HG02642 (cell line): Measurements from ENCODE around the gene IWS1.
"Not testable (repeated sequence)": the region's sequence is repeated elsewhere in the genome, so short reads cannot be mapped to it uniquely, and the experiment has no call there.

Experiments used
- ATAC-seq: cut with Tn5 transposase; IDR thresholded peaks from one replicate; pipeline ENCODE4 v1.9.1; 2021; ENCODE audit warnings: mild to moderate bottlenecking; ENCODE audit not compliant: unreplicated experiment, poor library complexity

The IWS1 gene

DNA sequence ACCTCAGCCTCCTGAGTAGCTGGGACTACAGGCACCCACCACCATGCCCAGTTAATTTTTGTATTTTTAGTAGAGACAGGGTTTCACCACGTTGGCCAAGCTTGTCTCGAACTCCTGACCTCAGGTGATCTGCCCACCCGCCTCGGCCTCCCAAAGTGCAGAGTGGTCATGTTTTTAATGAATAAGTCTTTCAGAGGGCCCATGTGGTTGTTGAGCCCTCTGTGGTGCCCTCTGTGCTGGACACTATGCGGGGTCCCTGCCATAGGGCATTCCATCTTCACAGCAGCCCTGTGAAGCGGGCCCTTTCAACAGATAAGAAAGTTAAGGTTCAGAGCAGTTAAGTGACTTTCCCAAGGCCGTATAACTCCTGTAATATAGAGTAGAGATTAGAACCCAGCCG lies 35.1 kb upstream of the IWS1 start:
- ATAC-seq, result no peak

- no peak for ATAC-seq
Observed at GRCh38 chr2:127560931-127561280, 34.6 kb upstream of the IWS1 start.

GRCh38 chr2:127560201-127560930 lies 34.1 kb upstream of the IWS1 start:
- ATAC-seq, result no peak

- ATAC-seq, result no peak
Observed at GRCh38 chr2:127559454-127559853, 33.2 kb upstream of the IWS1 start.

DNA sequence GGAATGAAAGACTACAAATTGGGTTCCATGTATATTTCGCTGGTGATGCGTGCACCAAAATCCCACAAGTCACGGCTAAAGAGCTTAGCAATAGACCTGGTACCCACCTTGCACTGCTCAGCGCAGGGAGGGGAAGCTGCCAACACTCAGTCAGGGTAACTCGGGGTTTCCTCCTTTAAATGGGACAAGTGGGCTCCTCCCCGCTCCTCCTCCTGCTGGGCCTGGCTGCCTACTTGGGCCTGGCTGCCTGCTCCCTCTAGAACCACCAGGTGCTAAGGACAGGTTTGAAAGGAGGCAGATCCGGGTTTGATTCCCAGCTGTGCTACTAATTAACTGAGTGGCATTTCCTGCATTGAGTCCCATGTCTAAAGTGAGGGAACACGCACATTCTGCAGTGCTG lies 32.6 kb upstream of the IWS1 start:
- ATAC-seq, result no peak

DNA sequence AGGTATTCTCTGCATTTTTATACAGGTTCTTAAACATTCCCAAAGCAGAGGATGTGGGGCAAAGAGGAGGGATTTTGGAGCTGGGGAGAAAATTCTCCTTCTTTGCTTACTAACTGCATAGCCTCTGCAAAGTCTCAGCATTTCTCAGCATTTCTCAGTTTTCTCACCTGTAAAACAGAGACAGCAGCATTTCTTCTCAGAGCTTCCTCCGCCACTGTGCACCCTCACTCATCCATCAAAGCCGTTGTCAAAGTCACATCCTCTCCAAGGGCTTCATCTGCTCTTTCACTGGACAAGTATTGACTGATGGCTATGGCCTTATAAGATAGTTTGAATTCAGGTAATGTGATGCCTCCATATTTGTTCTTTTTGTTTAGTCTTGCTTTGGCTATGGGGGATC lies 26.6 kb upstream of the IWS1 start:
- ATAC-seq, result no peak

DNA sequence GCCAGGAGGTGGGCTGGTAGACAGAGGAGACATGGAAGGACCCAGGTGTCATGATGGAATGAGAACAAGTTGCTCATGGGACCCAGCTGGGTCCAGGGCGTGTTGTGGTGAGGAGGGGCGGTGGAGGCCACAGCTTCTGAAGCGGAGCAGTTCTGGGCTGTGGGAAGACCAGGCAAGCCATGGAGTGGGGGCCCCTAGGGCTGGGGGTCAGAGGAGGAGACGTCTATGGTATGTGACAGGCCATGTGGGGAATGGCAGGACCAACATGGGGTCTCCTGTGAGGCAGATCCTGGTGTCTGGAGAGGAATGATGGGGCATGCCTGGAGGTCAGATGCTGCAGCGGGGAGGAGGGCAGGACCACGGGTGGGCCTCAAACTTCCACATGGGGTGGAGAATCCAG lies 26.0 kb upstream of the IWS1 start:
- no peak for ATAC-seq

- no peak for ATAC-seq
Observed at GRCh38 chr2:127551221-127551930, 25.1 kb upstream of the IWS1 start.

DNA sequence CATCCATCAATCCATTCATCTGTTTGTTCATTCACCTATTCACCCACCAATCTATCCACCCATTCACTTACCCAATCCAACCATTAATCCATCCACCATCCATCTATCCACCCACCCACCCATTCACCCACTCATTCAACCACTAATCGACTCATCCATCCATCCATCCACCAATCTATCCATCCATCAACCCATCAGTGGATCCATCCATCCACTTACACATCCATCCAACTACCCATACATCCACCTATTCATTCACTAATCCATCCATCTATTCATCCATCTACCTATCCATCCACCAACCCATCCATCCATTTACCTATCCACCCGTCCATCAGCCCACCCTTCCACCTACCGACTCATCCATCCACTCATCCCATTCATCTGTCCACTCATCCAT lies 20.5 kb upstream of the IWS1 start:
- ATAC-seq, result no peak

DNA sequence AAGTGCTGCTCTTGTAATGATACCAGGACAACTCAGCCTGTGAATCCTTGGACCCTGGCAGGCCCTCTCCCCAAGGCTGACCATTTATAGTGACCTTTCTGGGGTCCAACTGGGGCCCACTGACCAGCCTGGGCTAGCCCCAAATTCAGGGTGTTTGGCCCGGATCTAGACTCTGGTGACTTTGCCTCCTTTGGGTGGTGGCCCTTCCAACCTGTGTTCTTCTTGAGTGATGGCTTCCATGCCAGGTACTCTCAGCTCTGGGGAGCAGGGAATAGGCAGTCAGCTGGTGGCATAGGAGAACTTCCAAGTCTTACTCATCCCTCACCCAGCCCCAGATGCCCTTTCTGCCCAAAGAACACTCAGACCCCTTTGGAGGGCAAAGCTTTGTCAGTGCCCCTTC lies 19.5 kb upstream of the IWS1 start:
- ATAC-seq, result no peak

DNA sequence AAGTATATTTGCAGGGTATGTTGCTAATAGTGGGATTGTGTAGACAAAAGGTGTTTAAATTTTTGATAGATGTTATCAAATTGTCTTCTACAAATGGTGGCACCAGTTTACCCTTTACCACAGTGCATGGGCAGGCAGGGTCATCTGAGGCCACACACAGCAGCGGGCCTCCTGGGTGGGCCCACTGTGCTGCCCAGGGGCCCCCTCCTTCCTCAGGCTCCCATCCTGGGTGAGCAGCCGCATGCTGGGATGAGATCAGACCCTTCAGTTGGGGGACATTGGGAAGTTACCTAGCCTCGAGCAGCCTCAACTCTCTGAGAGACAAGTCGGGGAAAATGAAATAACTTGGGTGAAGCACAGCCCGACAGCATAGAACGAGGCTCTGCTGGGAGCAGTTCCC lies 18.9 kb upstream of the IWS1 start:
- no peak for ATAC-seq

GRCh38 chr2:127543013-127543501 lies 16.8 kb upstream of the IWS1 start:
- ATAC-seq, result not testable (repeated sequence)

- no peak for ATAC-seq
Observed at GRCh38 chr2:127542231-127542630, 15.9 kb upstream of the IWS1 start.

- no peak for ATAC-seq
Observed at GRCh38 chr2:127541809-127542208, 15.5 kb upstream of the IWS1 start.

DNA sequence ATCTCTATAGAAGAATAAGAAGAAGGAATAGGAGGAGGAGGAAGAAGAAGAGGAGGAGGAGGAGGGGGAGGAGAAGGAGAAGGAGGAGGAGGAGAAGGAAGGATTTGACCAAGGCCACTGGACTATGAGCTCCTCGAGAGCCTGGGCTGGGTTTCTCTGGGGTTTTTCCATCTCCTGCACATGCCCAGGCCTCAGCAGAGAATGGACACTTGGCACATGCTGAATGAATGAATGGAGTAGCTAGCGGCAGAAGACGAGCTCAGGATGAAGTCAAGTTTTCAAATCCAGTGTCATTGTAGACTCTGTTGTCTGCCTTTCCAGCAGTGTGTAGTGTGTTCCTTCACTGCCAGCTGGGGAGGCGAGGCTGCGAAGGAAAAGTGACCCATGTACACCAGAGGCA lies 11.4 kb upstream of the IWS1 start:
- ATAC-seq, result no peak

DNA sequence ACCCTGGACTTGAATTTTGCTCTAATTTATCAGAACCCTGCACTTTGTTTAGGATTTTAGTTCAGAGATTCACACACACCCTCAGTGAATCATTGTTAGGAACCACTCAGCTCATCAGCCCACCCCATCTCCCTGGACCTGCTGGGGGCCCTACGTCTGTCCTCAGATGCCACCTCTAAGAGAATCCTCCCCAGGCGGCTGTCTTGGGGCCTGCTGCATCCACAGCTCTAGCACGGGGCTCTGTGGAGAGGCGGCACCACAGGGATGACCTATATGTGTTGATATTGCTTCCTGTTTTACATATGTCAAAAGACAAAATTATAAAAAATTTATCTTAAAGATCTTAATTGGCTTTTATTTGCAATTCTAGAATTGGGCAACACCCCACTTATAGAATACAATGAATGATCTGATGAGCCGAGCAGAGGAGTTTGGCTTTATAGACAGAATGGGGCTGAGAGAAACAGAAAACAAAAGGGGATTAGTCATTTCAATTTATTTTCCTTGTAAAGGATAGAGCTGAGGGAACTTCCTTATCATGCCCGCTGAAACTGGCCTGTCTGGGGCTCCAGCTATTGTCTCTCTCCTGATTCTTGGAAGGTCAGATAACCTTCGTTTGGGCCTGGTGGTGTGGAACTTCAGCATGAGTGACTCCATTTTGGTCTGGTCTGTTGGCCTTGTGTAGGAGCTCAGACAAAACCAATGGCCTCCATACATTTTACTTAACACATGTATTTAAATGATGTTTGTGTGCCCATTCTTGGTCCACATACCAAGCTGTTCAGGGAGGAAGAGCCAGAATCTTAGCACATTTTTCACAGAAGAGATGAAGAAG lies 10.6 kb upstream of the IWS1 start:
- ATAC-seq, result no peak

GRCh38 chr2:127535918-127536317 lies 9.6 kb upstream of the IWS1 start:
- no peak for ATAC-seq

- ATAC-seq, result no peak
Observed at GRCh38 chr2:127535422-127535901, 9.2 kb upstream of the IWS1 start, which contains the start of gene MYO7B. Gene MYO7B (plus strand): TSS chr2:127535683. CDS start chr2:127559723, 24,040 bp downstream.

DNA sequence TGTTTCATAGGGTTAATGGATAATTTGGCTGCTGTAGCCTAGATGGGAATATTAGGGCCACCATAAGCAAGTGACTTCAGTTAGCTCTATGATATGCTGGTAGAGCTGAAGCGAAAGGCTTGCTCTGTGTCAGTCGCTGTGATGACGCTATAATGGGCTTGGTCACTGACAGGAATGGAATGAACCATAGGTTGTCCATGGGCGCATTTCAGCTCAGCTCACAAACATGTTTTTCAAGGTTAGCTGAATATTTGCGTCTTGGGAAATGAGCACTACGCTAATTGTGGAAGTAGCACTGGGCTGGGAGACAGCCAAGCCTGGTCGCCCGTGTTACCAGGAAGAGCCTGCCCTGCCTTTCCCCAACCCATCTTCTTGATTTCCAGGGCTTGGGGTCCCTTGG lies 6.0 kb upstream of the IWS1 start:
- no peak for ATAC-seq

DNA sequence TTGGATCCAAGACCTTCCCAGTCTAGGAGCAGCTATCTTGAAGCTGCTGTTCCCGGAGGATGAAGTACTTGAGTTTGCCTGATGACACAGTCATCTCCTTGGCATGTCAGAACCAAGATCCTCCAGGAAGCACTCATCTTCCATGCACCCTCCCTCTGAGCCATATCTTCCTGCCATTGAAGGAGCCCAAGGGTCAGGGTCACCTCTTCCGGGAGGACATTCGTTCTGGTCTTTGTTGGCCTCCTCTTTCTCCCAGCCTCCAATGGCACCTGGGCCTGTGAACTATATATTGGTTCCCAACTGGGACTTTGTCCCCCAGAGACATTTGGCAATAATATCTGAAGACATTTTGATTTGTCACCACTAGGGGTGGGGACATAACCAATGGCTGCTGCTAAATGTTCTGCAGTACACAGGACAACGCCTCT lies 4.9 kb upstream of the IWS1 start:
- no peak for ATAC-seq
